NCI-H2171 treated with DMSO at 0.1 percent for 48 hours (cell line): ENCODE results near the gene CFAP45.

Experiments
- DNase-seq: peaks from one replicate; lab custom pipeline; 2025; lab: John Stamatoyannopoulos, UW

CFAP45 gene

GRCh38 chr1:159923203-159924024 lies 23.4 kb upstream of the CFAP45 start:
- DNase-seq = no peak

GRCh38 chr1:159922511-159923202 lies 22.7 kb upstream of the CFAP45 start:
- DNase-seq = no peak

GRCh38 chr1:159921700-159922504 lies 21.9 kb upstream of the CFAP45 start:
- DNase-seq = no peak

GRCh38 chr1:159921251-159921650 lies 21.3 kb upstream of the CFAP45 start:
- DNase-seq = no peak

- no peak for DNase-seq
Observed at GRCh38 chr1:159920651-159921050, 20.7 kb upstream of the CFAP45 start.

- no peak for DNase-seq
Observed at GRCh38 chr1:159920202-159920601, 20.2 kb upstream of the CFAP45 start.

- no peak for DNase-seq
Observed at GRCh38 chr1:159919236-159919865, 19.4 kb upstream of the CFAP45 start.

- DNase-seq = no peak
Observed at GRCh38 chr1:159918352-159919200, 18.6 kb upstream of the CFAP45 start.

GRCh38 chr1:159917533-159918351 lies 17.8 kb upstream of the CFAP45 start:
- DNase-seq = no peak

- peak; percentile 25 for DNase-seq
Observed at GRCh38 chr1:159916242-159917051, 16.5 kb upstream of the CFAP45 start.

GRCh38 chr1:159915571-159916241 lies 15.7 kb upstream of the CFAP45 start:
- no peak for DNase-seq

- no peak for DNase-seq
Observed at GRCh38 chr1:159914252-159915018, 14.5 kb upstream of the CFAP45 start.

- no peak for DNase-seq
Observed at GRCh38 chr1:159913451-159914192, 13.7 kb upstream of the CFAP45 start.

- no peak for DNase-seq
Observed at GRCh38 chr1:159911326-159912070, 11.5 kb upstream of the CFAP45 start.

GRCh38 chr1:159908031-159908940 lies 8.3 kb upstream of the CFAP45 start:
- no peak for DNase-seq

GRCh38 chr1:159906960-159907359 lies 7.0 kb upstream of the CFAP45 start:
- no peak for DNase-seq
